Caco-2 (cell line): Measurements from ENCODE around the gene KDM2B. TPM values are rescaled to one million over a fixed set of nuclear protein-coding genes. Genes with fewer than 3 reads are reported as not detected.

ENCODE experiments used
- BruUV-seq: library from RNA; stranded (reverse); fragments of 400-500 nt; replicated peaks from 2 replicates; lab custom pipeline; 2021; lab: Mats Ljungman, UMichigan
- CTCF ChIA-PET: fragments of 300-600 bp; sonication (Branson Sonifier 250); formaldehyde crosslinking; loops from one replicate; lab custom pipeline; 2022; ENCODE audit warnings: antibody characterized with exemption; lab: Charles Lee
- POLR2A ChIA-PET: fragments of 300-600 bp; sonication (Branson Sonifier 250); formaldehyde crosslinking; loops from one replicate; lab custom pipeline; 2022; ENCODE audit warnings: antibody characterized with exemption; lab: Charles Lee
- DNase-seq, 2 experiments: peaks; one replicate each; pipeline versions ENCODE4 v3.0.0 to v3.0.0-alpha.2; 2020 to 2022
- H3K27me3 ChIP-seq: replicated peaks from 2 replicates; pipeline ENCODE4 v1.6.0; 2011; ENCODE audit warnings: low read length; ENCODE audit not compliant: control insufficient read depth, insufficient read depth
- H3K36me3 ChIP-seq: 2 replicates; pipeline ENCODE4 v1.5.1; 2011; ENCODE audit warnings: low read length; ENCODE audit not compliant: control insufficient read depth, insufficient read depth
- H3K4me1 ChIP-seq: fragments of 250-450 bp; sonication (Bioruptor Pico); 2 replicates; pipeline ENCODE4 v1.5.1; 2020; ENCODE audit warnings: mild to moderate bottlenecking
- H3K4me3 ChIP-seq: 2 replicates; pipeline ENCODE4 v1.5.1; 2011; ENCODE audit warnings: low read depth, mild to moderate bottlenecking, control low read depth, low read length
- H3K9me3 ChIP-seq: fragments of 250-450 bp; sonication (Bioruptor Pico); 2 replicates; pipeline ENCODE4 v1.5.1; 2020; ENCODE audit warnings: mild to moderate bottlenecking, moderate library complexity
- H3K27ac Mint-ChIP-seq: one replicate; pipeline ENCODE4 v1.8.0; 2022; ENCODE audit warnings: mixed read lengths; ENCODE audit not compliant: unreplicated experiment
- H3K27me3 Mint-ChIP-seq: one replicate; pipeline ENCODE4 v1.8.0; 2022; ENCODE audit warnings: mixed read lengths; ENCODE audit not compliant: insufficient read depth, unreplicated experiment
- H3K36me3 Mint-ChIP-seq: one replicate; pipeline ENCODE4 v1.8.0; 2022; ENCODE audit warnings: mild to moderate bottlenecking, mixed read lengths; ENCODE audit not compliant: insufficient read depth, unreplicated experiment
- H3K4me1 Mint-ChIP-seq: one replicate; pipeline ENCODE4 v1.8.0; 2022; ENCODE audit warnings: low read depth, mixed read lengths; ENCODE audit not compliant: unreplicated experiment
- H3K4me3 Mint-ChIP-seq: one replicate; pipeline ENCODE4 v1.8.0; 2022; ENCODE audit warnings: mild to moderate bottlenecking, moderate library complexity, mixed read lengths; ENCODE audit not compliant: unreplicated experiment
- H3K9me3 Mint-ChIP-seq: one replicate; pipeline ENCODE4 v1.8.0; 2022; ENCODE audit warnings: mixed read lengths; ENCODE audit not compliant: unreplicated experiment
- CTCF ChIP-seq, 2 experiments: fragments of 200-600 bp in 1 of 2; IDR thresholded peaks; 1 replicate in 1 of 2; 2 replicates in 1 of 2; pipeline versions ENCODE4 v1.5.1 to v1.8.0; 2011 to 2022; ENCODE audit warnings: antibody characterized with exemption in 1 of 2, control low read depth in 1 of 2, inconsistent platforms in 1 of 2, low read depth in 1 of 2, low read length in 1 of 2, mild to moderate bottlenecking in 1 of 2, moderate library complexity in 1 of 2; ENCODE audit not compliant: insufficient read depth in 1 of 2, severe bottlenecking in 1 of 2, unreplicated experiment in 1 of 2
- intact Hi-C: fragments of 100-400 bp; cut with micrococcal nuclease; formaldehyde crosslinking; loops from one replicate; pipeline ENCODE4 v1.10.0; 2022; ENCODE audit not compliant: unreplicated experiment
- total RNA-seq: library from RNA; stranded (reverse); gene quantifications from 2 replicates; pipeline ENCODE4 v1.2.3, GENCODE V29; 2022

Gene KDM2B
- total RNA-seq, 1 experiment from 2014 or later, result 48.4 TPM

GRCh38 chr12:121538699-121539061 is 42.1 kb downstream of the KDM2B start:
- Mint-ChIP-seq H3K27me3 (no peaks in the 10 kb centered on the region), H3K36me3 (peaks cover 23% of the 10 kb centered on the region), H3K9me3 (no peaks in the 10 kb centered on the region), H3K27ac (peak overlapping the region; percentile 67), H3K4me3 (peak overlapping the region; percentile 86), H3K4me1 (peaks cover 17% of the 10 kb centered on the region)
- Histone ChIP-seq H3K9me3 (no peaks in the 10 kb centered on the region), H3K27me3 (no peaks in the 10 kb centered on the region), H3K36me3 (no peaks in the 10 kb centered on the region), H3K4me3 (peak overlapping the region; percentile 65), H3K4me1 (peaks cover 21% of the 10 kb centered on the region)
- intact Hi-C loops, result loop anchor here (5.0 kb wide), 2 partner anchors 36 to 64 kb away; no protein-coding TSS in a partner anchor
- peak; percentile 76 to 88 for DNase-seq
- POLR2A ChIA-PET, result interaction anchor here (0.5 to 0.6 kb wide), 2 partner anchors 322 to 988 kb away, joined by 5 to 10 read pairs; partner anchors contain the start of genes KNTC1 and RSRC2
- no TSS peak for BruUV-seq
- CTCF ChIA-PET, result interaction anchor here (0.7 to 1.4 kb wide), 4 partner anchors 14 to 130 kb away, joined by 4 to 10 read pairs (median 6); partner anchors contain the start of gene MORN3
- TF ChIP-seq CTCF (IDR thresholded peaks at IDR 0.05; ENCODE audit: insufficient read depth in 1 of 2, low read depth in 1 of 2, low read length in 1 of 2, severe bottlenecking in 1 of 2, unreplicated experiment in 1 of 2), result no peak

- Mint-ChIP-seq H3K9me3 (no peaks in the 10 kb centered on the region), H3K4me3 (peak overlapping the region; percentile 86), H3K4me1 (peaks cover 17% of the 10 kb centered on the region), H3K36me3 (peaks cover 27% of the 10 kb centered on the region), H3K27ac (peak overlapping the region; percentile 67), H3K27me3 (no peaks in the 10 kb centered on the region)
- TF ChIP-seq CTCF (IDR thresholded peaks at IDR 0.05; ENCODE audit: insufficient read depth in 1 of 2, low read depth in 1 of 2, low read length in 1 of 2, severe bottlenecking in 1 of 2, unreplicated experiment in 1 of 2), result no peak
- H3K9me3 ChIP-seq, result no peaks in the 10 kb centered on the region
- no peaks in the 10 kb centered on the region for H3K27me3 ChIP-seq
- no peaks in the 10 kb centered on the region for H3K36me3 ChIP-seq
- H3K4me1 ChIP-seq, result peaks cover 21% of the 10 kb centered on the region
- intact Hi-C loops, result loop anchor here (1.0 to 5.0 kb wide), 3 partner anchors 25 to 64 kb away; no protein-coding TSS in a partner anchor
- DNase-seq, result peak in 1 of 2 experiments; percentile 33
- H3K4me3 ChIP-seq, result peak overlapping the region; percentile 65
- CTCF ChIA-PET, result interaction anchor here (1.0 to 1.4 kb wide), 2 partner anchors 15 to 131 kb away, joined by 4 to 5 read pairs; partner anchors contain the start of gene MORN3
- no TSS peak for BruUV-seq
- POLR2A ChIA-PET, result interaction anchor here (0.5 to 0.6 kb wide), 3 partner anchors 185 to 989 kb away, joined by 3 to 10 read pairs (median 5); partner anchors contain the start of genes KNTC1 and RSRC2
Measured at GRCh38 chr12:121537814-121538698, 42.8 kb downstream of the KDM2B start.
